ENCODE results near the gene CAMK4.
"Not testable (repeated sequence)": the region's sequence is repeated elsewhere in the genome, so short reads cannot be mapped to it uniquely, and the experiment has no call there.

Gene CAMK4

DNA sequence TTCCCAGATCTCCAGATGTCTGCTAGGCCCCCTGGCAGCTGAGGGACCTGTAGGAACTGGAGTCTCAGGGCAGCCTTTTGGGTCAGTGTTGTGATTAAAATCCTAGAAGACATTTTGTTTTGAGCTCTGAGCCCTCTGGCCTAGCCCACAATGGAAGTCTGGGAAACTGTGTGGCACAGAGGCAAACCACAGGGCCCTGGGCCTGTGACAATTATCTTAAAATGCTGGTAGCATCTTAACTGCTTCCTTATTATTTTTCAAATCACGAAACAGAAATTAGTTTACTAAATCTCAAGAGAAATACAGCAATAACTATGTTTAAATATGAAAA lies 162.6 kb downstream of the CAMK4 start:
- no peak for DNase-seq

GRCh38 chr5:111387361-111387760 lies 163.2 kb downstream of the CAMK4 start:
- no peak for DNase-seq

DNA sequence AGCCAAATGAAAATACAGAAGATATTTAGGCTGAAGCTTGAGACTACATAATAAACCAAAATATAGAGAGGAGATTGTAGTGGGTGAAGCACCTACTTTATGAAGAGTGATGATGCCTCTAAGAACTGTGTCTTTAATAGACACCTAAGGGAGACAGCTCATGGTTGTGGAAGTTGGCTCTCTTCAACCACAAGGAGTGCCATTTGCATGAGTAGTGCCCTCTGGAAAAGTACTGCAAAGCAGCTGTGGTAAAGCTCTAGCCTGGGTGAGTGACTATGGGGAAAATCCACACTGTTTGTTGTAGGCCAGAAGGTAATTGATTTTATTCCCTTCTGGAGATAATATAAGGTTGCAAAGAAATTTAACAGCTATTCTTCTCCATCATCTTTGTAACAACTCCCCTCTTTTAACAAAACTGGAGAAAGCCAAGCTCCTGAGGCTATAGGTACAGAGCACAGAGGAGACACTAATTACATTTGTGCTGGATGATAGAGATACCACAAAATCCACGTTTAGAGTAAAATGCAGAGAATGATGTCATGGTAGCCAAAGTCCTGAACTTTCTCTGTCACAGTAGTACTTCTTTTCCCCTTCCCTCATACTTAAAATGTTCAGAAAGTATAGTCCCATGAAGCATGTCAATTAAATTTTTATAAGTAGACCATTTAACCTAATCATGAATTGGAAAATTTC lies 165.4 kb downstream of the CAMK4 start:
- no peak for DNase-seq

DNA sequence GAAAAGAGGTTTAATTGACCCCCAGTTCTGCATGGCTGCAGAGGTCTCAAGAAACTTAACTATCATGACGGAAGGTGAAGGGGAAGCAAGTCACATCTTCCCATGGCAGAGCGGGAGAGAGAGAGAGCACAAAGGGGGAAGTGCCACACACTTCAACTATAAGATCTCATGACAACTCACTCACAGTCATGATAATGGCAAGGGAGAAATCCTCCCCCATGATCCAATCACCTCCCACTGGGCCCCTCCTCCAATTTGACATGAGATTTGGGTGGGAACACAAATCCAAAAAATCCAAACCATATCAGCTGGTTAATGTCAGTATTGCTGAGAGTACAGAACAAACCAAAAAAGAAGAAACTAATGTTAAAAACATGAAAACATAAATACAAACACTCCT lies 168.0 kb downstream of the CAMK4 start:
- no peak for DNase-seq

- no peak for DNase-seq
These were observed 170.4 kb downstream of the CAMK4 start for GRCh38 chr5:111394586-111394985.

DNA sequence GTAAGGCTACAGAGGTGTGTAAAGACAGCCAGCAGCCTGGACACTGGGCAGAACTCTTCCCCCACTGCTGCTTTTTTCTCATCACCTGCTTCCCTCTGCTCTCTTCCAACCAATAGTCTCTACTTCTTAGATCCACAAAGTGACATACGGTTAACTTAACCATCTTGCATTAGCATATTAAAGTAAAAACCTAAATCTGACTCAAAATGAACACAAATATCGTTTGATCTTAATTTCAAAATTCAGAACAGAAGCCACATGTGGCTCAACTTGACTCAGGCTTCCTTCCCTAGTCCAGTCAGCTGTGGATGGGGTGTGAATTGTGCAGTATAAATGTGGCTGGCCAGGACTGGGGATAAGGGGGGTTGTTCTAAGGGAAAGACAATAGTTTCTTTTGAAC lies 173.8 kb downstream of the CAMK4 start:
- no peak for DNase-seq

DNA sequence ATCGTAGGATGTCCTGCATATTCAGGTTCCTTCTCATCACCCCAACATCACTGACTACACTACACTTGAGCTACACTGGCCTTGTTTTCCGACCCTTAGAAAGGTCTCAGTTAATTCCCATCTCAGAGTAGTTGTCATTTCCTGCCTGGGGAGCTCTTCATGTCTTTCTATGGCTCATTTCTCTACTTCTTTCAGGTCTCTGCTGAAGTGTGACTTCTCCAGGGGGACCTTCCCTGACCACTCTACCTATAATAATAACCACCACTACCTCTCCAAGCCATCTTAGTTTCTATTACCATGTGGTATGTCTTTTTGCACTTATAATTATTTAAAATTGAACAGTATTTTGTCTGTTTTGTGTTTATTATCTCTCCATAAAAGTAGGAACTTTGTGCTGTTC lies 174.9 kb downstream of the CAMK4 start:
- no peak for DNase-seq

DNA sequence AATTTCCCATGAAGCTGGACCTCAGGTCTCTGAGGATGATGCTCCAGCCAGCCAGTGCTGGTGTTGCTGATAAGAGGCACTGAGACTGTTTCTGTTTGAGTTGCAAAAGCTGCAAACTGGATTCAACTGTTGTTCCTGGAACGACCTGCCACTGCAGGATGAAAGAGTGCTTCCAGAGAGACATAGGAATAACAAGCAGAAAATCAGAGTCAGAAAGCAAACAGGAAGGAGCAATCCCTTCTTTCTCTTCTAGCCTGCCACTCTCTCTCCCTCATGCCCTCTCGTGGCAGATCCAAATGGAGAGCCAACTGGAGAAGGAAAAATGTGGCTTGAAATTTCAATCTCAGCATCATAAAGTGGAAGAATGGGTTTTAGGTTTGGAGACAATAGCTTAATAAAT lies 177.7 kb downstream of the CAMK4 start:
- no peak for DNase-seq

DNA sequence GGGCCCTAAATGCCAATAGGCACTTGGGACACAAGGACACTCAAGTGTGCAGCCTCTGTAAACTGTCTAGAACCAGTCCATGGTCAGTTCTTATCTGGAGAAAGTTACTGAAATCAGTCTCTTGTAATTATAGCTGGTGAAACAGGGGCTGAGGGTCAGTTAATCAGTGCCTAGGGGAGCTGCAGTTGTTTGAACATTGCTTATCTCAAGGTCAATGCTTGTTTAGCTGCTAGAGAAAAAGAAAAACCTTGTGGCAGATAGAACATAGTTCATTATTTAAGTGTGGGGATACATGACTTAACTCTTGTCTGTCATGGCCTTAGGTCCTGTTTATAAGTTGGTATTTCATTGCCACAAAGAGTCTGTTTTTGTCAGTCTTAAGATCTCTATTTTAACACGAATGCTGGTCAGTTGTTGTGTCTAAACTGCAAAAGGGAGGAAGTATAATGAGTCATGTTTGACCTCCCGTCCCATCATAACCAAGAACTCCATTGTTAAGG lies 180.1 kb downstream of the CAMK4 start:
- DNase-seq, result no peak

- no peak for DNase-seq
These were observed 183.4 kb downstream of the CAMK4 start for GRCh38 chr5:111407562-111407961.

DNA sequence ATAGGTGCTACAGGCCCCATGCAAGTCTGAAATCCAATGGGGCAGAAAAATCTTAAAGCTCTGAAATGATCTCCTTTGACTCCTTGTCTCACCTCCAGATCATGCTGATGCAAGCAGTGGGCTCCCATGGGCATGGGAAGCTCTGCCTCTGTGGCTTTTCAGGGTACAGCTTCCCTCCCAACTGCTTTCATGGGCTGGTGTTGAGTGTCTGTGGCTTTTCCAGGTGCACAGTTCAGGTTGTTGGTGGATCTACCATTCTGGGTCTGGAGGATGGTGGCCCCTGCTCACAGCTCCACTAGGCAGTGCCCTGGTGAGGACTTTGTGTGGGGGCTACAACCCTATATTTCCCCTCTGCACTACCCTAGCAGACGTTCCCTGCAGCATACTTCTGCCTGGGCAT lies 184.6 kb downstream of the CAMK4 start:
- no peak for DNase-seq

GRCh38 chr5:111409266-111409665 lies 185.1 kb downstream of the CAMK4 start:
- DNase-seq, result not testable (repeated sequence)

DNA sequence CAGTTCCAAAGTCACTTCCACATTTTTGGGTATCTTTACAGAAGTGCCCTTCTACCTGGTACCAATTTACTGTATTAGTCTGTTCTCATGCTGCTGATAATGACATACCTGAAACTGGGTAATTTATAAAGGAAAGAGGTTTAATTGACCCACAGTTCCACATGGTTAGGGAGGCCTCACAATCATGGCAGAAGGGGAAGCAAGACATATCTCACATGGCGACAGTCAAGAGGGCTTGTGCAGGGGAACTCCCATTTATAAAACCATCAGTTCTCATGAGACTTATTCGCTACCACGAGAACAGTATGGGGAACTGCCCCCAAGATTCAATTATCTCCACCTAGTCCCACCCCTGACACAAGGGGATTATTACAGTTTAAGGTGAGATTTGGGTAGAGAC lies 185.9 kb downstream of the CAMK4 start:
- DNase-seq, result not testable (repeated sequence)

- DNase-seq, result no peak
These were observed 187.1 kb downstream of the CAMK4 start for GRCh38 chr5:111411301-111411700.

- no peak for DNase-seq
These were observed 188.4 kb downstream of the CAMK4 start for GRCh38 chr5:111412593-111412992.

- no peak for DNase-seq
These were observed 190.9 kb downstream of the CAMK4 start for GRCh38 chr5:111415053-111415452.

DNA sequence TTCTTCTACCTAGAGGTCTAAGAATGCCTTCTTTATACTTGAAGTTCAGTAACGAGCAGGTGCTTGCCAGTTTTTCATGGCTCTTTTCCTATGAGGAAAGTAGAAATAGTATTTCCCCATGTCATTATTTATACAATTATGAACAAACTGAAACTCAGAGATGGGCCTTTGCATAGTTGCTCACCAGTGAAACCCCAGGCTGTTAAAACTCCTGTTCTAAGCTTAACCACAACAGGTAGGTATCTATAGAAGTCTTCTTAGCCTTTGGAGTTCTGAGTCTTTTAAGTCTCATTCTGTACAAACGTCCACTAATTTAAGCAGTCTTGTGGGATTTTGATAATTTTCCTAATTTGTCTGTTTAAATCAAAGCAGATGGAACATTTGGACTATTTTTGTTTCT lies 198.1 kb downstream of the CAMK4 start:
- no peak for DNase-seq

DNA sequence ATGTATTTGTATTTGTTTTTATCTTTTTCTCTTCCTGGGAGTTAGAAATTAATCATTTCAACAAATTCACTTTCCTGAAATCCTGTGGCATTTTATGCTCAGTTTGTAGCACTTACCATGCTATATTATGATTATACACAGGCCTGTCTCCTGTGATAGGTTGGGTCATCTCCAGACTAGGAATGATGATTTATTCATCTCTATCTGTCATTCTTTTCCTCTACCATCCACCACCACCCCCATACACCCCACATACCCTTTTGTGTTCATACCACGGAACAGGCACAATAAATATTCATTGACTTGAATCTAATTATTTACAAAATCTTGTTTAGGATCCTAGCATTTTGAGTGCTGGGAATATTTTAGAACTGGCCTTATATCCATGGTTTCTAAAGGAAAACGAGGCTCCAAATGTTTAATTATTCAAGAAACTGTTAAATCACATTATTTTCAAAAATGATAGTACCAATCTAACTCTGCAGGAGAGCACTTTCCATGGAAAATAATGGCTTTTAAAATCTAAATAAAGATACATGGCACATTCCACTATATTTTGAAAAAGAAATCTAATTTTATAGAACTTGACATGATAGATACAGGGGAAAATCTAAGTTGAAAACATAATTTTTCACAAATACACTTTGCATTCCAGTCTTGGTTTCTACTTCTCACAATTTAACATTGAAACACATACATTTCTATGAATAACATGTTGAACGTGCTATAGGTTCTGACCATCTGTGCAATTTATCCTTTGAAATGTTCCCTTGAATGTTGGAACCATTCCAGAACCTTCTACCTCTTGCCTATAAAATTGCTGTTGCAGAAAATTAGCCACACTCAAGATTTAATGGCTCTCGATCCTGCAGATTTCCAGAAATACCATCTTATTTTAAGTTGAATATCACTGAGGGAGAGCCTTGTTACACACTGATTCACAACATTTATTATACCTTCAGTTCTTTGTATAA lies 198.8 kb downstream of the CAMK4 start:
- DNase-seq, result peak; percentile 57

DNA sequence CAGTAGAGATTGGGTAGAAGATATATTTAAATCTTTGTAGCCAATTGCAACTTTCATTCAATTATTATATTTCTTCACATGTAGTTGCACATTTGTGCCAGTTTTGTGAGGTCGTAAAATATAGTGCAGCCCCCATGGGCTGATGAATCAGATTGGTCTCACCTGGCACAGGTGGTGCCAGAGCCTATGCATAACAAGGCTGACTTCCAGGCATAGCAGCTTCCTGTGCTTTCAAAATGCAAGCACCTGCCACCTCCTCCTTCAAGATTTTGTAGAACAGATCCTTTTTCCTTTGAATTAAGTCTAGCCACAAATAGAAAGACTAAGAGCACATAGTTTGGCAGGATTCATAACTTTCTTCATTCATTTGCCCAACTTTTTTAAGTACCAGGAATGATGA lies 201.0 kb downstream of the CAMK4 start:
- DNase-seq, result no peak

DNA sequence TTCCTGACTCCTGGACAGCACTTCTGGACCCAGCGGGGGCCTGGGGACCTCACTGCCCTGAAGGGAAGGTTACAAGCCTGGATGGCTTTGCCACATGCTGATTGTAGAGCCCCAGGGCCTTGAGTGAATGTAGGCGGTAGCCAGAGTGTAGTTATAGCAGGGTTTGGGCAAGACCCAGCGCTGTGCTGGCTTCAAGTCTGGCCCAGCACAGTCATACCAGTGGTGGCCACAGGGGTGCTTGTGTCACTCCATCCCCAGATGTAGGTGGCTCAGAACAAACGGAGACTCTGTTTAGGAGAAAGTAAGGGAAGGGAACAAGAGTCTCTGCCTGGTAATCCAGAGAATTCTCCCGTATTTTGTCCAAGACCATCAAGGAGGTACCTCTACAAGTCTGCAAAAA lies 203.6 kb downstream of the CAMK4 start:
- DNase-seq, result no peak

DNA sequence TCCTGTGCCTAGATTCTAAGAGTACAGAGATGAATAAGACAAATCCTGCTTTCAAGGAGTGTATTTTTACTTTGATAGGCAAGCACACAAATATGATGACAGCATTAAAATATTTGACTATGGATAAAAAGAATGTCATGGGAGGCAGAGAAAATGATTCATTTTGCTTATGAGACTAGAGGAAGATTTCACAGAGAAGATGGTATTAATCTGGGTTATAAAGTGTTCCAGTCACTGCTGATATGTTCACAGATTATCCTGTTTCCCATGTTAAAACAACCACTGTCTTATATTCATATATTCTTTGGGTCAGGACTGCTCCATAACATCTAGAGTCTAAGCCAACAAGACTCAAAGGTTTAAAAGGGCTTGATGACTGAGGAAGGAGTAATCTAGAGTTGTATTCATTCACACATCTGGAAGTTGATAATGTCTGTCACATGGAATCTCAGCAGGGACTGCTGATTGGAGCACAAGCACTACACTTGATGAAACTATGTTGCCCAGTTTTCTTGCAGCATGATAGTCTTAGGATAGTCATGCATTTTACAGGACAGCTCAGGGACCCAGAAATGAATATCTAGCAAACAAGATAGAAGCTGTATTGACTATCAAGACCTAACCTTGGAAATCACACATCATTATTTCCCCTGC lies 208.8 kb downstream of the CAMK4 start:
- no peak for DNase-seq

GRCh38 chr5:111434800-111435199 lies 210.6 kb downstream of the CAMK4 start:
- no peak for DNase-seq

DNA sequence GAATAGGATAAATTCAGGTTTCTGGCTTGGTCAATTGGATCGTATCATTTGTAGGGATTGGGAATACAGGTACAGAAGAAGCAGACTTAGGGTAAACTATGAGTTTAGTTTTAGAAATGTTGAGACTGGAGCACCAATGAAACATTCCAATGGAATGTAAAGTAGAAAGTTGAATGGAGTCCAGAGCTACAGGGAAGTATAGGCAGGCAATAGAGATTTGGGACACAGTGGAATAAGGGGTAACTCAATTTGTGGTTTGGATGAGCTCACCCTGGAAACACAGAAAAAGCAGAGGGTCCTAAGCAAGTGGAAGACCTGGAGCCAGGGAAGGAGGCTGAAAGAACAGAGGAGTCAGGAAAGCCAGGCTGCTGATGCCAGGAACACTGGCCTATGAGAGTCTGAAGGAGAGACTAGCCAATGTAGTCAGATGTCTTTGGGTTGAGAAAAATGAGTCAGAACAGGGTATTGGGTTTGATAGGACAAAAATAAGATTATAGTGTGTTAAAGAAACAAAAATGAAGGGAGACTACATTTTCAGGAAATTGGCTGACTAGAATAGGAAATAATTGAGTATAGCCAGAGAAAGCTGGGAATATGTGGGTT lies 215.4 kb downstream of the CAMK4 start:
- no peak for DNase-seq
